Omental fat pad (tissue), 4 donors: ENCODE results near the gene CNOT4. TPM values are rescaled to one million over a fixed set of nuclear protein-coding genes. Genes with fewer than 3 reads are reported as not detected.

Experiments used
- ATAC-seq: fragments of 150-250 bp; one replicate; pipeline ENCODE4 v1.9.1; 2016; ENCODE audit warnings: mild to moderate bottlenecking, moderate library complexity; ENCODE audit not compliant: low FRiP score
- DNase-seq: peaks from one replicate; pipeline ENCODE4 v3.0.0-alpha.2; 2019; ENCODE audit warnings: low spot score
- CTCF ChIP-seq, 3 donors: fragments of 450-650 bp; IDR thresholded peaks; one replicate each; pipeline ENCODE4 v1.5.1; 2016 to 2017; ENCODE audit warnings: antibody characterized with exemption in 3 of 3, mild to moderate bottlenecking in 3 of 3, moderate library complexity in 2 of 3
- total RNA-seq, 4 donors: library from RNA; depleted of rRNA; stranded (reverse); fragments of >200 nt; gene quantifications; one replicate each; pipeline ENCODE4 v1.1.0, GENCODE V29; 2016

Gene CNOT4
- total RNA-seq, 4 donors from 2014 or later = 19.8 to 21.8 (median 20.2) TPM

- ATAC-seq (no peak), DNase-seq (no peak)
- no peak for TF ChIP-seq CTCF (IDR thresholded peaks at IDR 0.05)
Observed at GRCh38 chr7:135390829-135391228, 119.1 kb downstream of the CNOT4 start.

- ATAC-seq (no peak), DNase-seq (no peak)
- TF ChIP-seq CTCF (IDR thresholded peaks at IDR 0.05) = no peak
Observed at GRCh38 chr7:135389971-135390370, 119.9 kb downstream of the CNOT4 start.

- DNase-seq = no peak
- no peak for TF ChIP-seq CTCF (IDR thresholded peaks at IDR 0.05)
- no peak for ATAC-seq
Observed at GRCh38 chr7:135388616-135389015, 121.3 kb downstream of the CNOT4 start.

GRCh38 chr7:135386776-135387175, 123.1 kb downstream of the CNOT4 start:
- no peak for DNase-seq
- ATAC-seq = no peak
- TF ChIP-seq CTCF (IDR thresholded peaks at IDR 0.05) = no peak

- ATAC-seq = no peak
- TF ChIP-seq CTCF (IDR thresholded peaks at IDR 0.05) = no peak
- DNase-seq = no peak
Observed at GRCh38 chr7:135386181-135386580, 123.7 kb downstream of the CNOT4 start.

- no peak for TF ChIP-seq CTCF (IDR thresholded peaks at IDR 0.05)
- ATAC-seq = peak; percentile 41
- DNase-seq = no peak
Observed at GRCh38 chr7:135385209-135385608, 124.7 kb downstream of the CNOT4 start.

- TF ChIP-seq CTCF (IDR thresholded peaks at IDR 0.05) = no peak
- DNase-seq (no peak), ATAC-seq (no peak)
Observed at GRCh38 chr7:135383525-135384175, 126.3 kb downstream of the CNOT4 start.
